Mesendoderm (in vitro differentiated cells): Measurements from ENCODE around the gene TMEM259.
A peak's percentile ranks its signal among the peaks of the same experiment; 100 is the strongest.

Source experiments
- DNase-seq: peaks from one replicate; pipeline ENCODE4 v3.0.0; 2013
- H2AK5ac ChIP-seq: 2 replicates; pipeline ENCODE4 v1.6.1; 2013; ENCODE audit warnings: low read length, inconsistent platforms
- H2BK120ac ChIP-seq: 2 replicates; pipeline ENCODE4 v1.6.1; 2013; ENCODE audit warnings: low read depth, mild to moderate bottlenecking, low read length, moderate library complexity, mixed read lengths
- H2BK15ac ChIP-seq: replicated peaks from 2 replicates; pipeline ENCODE4 v1.6.1; 2013; ENCODE audit warnings: low read depth, mild to moderate bottlenecking, moderate library complexity
- H2BK5ac ChIP-seq: 2 replicates; pipeline ENCODE4 v1.6.1; 2013; ENCODE audit warnings: low read length, inconsistent platforms
- H3K18ac ChIP-seq: 2 replicates; pipeline ENCODE4 v1.6.1; 2013; ENCODE audit warnings: mild to moderate bottlenecking, low read length, mixed read lengths
- H3K23ac ChIP-seq: one replicate; pipeline ENCODE4 v1.6.1; 2013; ENCODE audit warnings: low read length
- H3K27ac ChIP-seq: 2 replicates; pipeline ENCODE4 v1.5.1; 2013; ENCODE audit warnings: low read depth, mild to moderate bottlenecking, inconsistent platforms, low read length, moderate library complexity
- H3K27me3 ChIP-seq: 2 replicates; pipeline ENCODE4 v1.6.1; 2013; ENCODE audit warnings: low read length, control low read depth, mild to moderate bottlenecking, inconsistent platforms; ENCODE audit not compliant: insufficient read depth, poor library complexity
- H3K36me3 ChIP-seq: 2 replicates; pipeline ENCODE4 v1.6.1; 2013; ENCODE audit warnings: low read length, inconsistent platforms; ENCODE audit not compliant: control insufficient read depth, insufficient read depth
- H3K4ac ChIP-seq: one replicate; pipeline ENCODE4 v1.6.1; 2013; ENCODE audit warnings: low read depth, mild to moderate bottlenecking, low read length, moderate library complexity
- H3K4me1 ChIP-seq: 2 replicates; pipeline ENCODE4 v1.6.1; 2013; ENCODE audit warnings: low read depth, low read length, inconsistent platforms; ENCODE audit not compliant: control insufficient read depth
- H3K4me2 ChIP-seq: 2 replicates; pipeline ENCODE4 v1.6.1; 2013; ENCODE audit warnings: low read length
- H3K4me3 ChIP-seq: 2 replicates; pipeline ENCODE4 v1.5.1; 2013; ENCODE audit warnings: mild to moderate bottlenecking, low read length
- H3K56ac ChIP-seq: one replicate; pipeline ENCODE4 v1.6.1; 2013; ENCODE audit warnings: low read length
- H3K79me1 ChIP-seq: 2 replicates; pipeline ENCODE4 v1.6.1; 2013; ENCODE audit warnings: low read length, inconsistent platforms
- H3K79me2 ChIP-seq: 2 replicates; pipeline ENCODE4 v1.6.1; 2013; ENCODE audit warnings: mild to moderate bottlenecking, low read length; ENCODE audit not compliant: control insufficient read depth, insufficient read depth
- H3K9ac ChIP-seq: 2 replicates; pipeline ENCODE4 v1.6.1; 2013; ENCODE audit warnings: low read length, inconsistent platforms
- H4K5ac ChIP-seq: one replicate; pipeline ENCODE4 v1.6.1; 2013; ENCODE audit warnings: low read length
- H4K8ac ChIP-seq: one replicate; pipeline ENCODE4 v1.6.1; 2013; ENCODE audit warnings: low read depth, mild to moderate bottlenecking, control low read depth, low read length, moderate library complexity
- WGBS: extraction: QIAGEN DNeasy Blood & Tissue Kit; methylation state at CpG from one replicate; pipeline ENCODE4 v1.1.7; 2013; ENCODE audit warnings: low lambda C conversion rate, missing lambda C conversion rate; ENCODE audit not compliant: insufficient coverage; ENCODE audit errors: extremely low coverage; 5-methylcytosine and 5-hydroxymethylcytosine counted together

Gene TMEM259

DNA sequence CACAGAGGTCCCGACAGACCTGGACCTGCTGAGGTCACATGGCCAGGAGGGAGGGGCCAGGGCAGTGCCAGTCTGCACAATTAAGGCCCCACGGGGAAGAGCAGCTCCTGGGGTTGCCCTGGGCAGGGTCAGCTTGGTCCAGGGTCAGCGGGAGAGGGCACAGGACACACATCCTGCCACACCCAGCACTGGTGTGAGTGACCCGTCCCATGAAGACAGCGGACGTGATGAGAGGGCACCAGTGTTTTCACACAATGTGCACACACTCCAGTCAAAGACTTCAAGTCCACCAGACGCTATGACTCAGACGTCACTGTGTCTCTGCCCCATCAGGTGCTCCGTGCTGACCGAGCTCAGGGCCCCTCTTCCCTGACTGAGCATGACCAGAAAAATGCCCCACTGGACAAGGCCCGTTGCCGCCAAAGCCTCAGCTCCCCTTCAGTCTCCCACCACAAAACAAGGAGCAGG, 4.2 kb downstream of the TMEM259 start:
- no peak for DNase-seq
- H4K8ac ChIP-seq: no peak overlapping the region
- no peak overlapping the region for H2BK5ac ChIP-seq
- peak overlapping the region; percentile 30 for H3K56ac ChIP-seq
- no peak overlapping the region for H4K5ac ChIP-seq
- H3K27me3 ChIP-seq: no peaks in the 10 kb centered on the region
- peaks cover 6% of the 10 kb centered on the region for H3K4me1 ChIP-seq
- WGBS: no CpG with 5 or more reads among the region's 12 CpGs
- no peak overlapping the region for H2AK5ac ChIP-seq
- H3K79me1 ChIP-seq: peaks cover 34% of the 10 kb centered on the region
- no peak overlapping the region for H3K4ac ChIP-seq
- H3K4me2 ChIP-seq: no peak overlapping the region
- H2BK120ac ChIP-seq: no peak overlapping the region
- no peak overlapping the region for H2BK15ac ChIP-seq
- no peak overlapping the region for H3K27ac ChIP-seq
- H3K36me3 ChIP-seq: peaks cover 2% of the 10 kb centered on the region
- H3K23ac ChIP-seq: no peak overlapping the region
- H3K4me3 ChIP-seq: no peak overlapping the region
- H3K9ac ChIP-seq: peak overlapping the region; percentile 26
- H3K18ac ChIP-seq: no peak overlapping the region
- H3K79me2 ChIP-seq: peaks cover 68% of the 10 kb centered on the region

DNA sequence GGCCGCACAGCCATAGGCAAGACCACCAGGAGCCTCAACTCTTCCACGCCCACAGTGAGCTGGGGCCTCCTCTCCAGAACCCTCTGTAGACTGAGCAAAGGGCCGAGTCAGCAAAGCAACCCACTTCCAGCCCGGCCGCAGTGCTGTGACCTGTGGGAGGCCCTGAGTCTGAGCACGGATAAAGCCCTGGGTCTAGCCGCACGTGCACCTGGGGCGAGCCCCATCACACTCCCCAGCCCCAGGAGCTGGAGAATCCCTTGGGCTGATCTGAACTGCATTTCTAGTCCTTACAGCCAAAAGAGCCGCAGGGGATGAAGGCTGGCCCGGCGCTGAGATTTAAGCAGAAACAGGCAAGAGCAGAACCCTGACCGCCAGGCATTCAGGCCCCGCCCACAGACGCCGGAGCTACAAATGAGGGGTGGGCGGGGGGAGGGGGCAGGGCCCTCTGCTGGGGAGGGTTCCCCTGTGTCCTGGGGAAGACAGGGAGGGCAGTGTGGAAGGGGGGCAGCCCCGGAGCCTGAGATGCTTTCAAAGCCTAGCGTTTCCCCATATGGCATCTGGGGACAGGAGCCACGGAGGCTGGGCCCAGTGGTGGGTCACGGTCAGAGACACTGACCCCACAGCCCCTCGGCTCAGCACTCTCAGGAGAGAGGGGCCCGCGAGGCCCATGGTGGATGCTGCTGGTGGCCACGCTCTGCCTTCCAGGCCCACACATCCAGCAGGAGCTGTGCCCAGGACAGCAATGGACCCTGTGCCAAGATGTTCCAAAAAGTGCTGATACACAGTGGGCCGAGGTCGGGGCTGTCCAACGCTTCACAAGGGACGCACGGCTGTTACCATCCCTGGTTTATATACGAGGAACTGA, 4.9 kb downstream of the TMEM259 start:
- Histone ChIP-seq H4K5ac (no peak overlapping the region), H3K23ac (peak overlapping the region; percentile 1), H3K4me1 (peaks cover 6% of the 10 kb centered on the region), H3K56ac (peak overlapping the region; percentile 30), H3K4ac (no peak overlapping the region), H4K8ac (no peak overlapping the region), H3K27me3 (no peaks in the 10 kb centered on the region), H3K4me2 (no peak overlapping the region), H3K9ac (peak overlapping the region; percentile 40), H3K4me3 (no peak overlapping the region), H2BK15ac (no peak overlapping the region), H3K79me2 (peaks cover 68% of the 10 kb centered on the region), H3K27ac (no peak overlapping the region), H2BK120ac (no peak overlapping the region), H2BK5ac (no peak overlapping the region), H2AK5ac (no peak overlapping the region), H3K36me3 (peaks cover 2% of the 10 kb centered on the region), H3K79me1 (peaks cover 34% of the 10 kb centered on the region), H3K18ac (no peak overlapping the region)
- DNase-seq: peak; percentile 46
- WGBS: no CpG with 5 or more reads among the region's 31 CpGs

GRCh38 chr19:1015061-1015781, 5.7 kb downstream of the TMEM259 start:
- no peak overlapping the region for H3K4me2 ChIP-seq
- H3K79me1 ChIP-seq: peaks cover 32% of the 10 kb centered on the region
- H3K79me2 ChIP-seq: peaks cover 63% of the 10 kb centered on the region
- no peak overlapping the region for H3K56ac ChIP-seq
- peak overlapping the region; percentile 40 for H3K9ac ChIP-seq
- H4K8ac ChIP-seq: no peak overlapping the region
- no peak overlapping the region for H3K18ac ChIP-seq
- no peak overlapping the region for H2BK5ac ChIP-seq
- H3K4ac ChIP-seq: no peak overlapping the region
- no peaks in the 10 kb centered on the region for H3K27me3 ChIP-seq
- H2AK5ac ChIP-seq: no peak overlapping the region
- H2BK15ac ChIP-seq: no peak overlapping the region
- peaks cover 2% of the 10 kb centered on the region for H3K36me3 ChIP-seq
- H3K4me3 ChIP-seq: no peak overlapping the region
- no peak for DNase-seq
- H3K4me1 ChIP-seq: peaks cover 6% of the 10 kb centered on the region
- H3K23ac ChIP-seq: peak overlapping the region; percentile 1
- no peak overlapping the region for H4K5ac ChIP-seq
- WGBS: no CpG with 5 or more reads among the region's 29 CpGs
- no peak overlapping the region for H3K27ac ChIP-seq
- H2BK120ac ChIP-seq: no peak overlapping the region

- H3K4me3 ChIP-seq: no peak overlapping the region
- DNase-seq: no peak
- WGBS: no CpG with 5 or more reads among the region's 49 CpGs
- no peak overlapping the region for H3K18ac ChIP-seq
- no peak overlapping the region for H3K4ac ChIP-seq
- no peak overlapping the region for H3K9ac ChIP-seq
- H2BK5ac ChIP-seq: no peak overlapping the region
- no peak overlapping the region for H4K8ac ChIP-seq
- H3K4me1 ChIP-seq: peaks cover 4% of the 10 kb centered on the region
- H3K79me1 ChIP-seq: peaks cover 28% of the 10 kb centered on the region
- no peak overlapping the region for H2BK120ac ChIP-seq
- no peak overlapping the region for H3K56ac ChIP-seq
- H3K4me2 ChIP-seq: no peak overlapping the region
- H3K23ac ChIP-seq: no peak overlapping the region
- H3K36me3 ChIP-seq: peaks cover 2% of the 10 kb centered on the region
- H4K5ac ChIP-seq: no peak overlapping the region
- no peaks in the 10 kb centered on the region for H3K27me3 ChIP-seq
- peaks cover 55% of the 10 kb centered on the region for H3K79me2 ChIP-seq
- no peak overlapping the region for H3K27ac ChIP-seq
- H2BK15ac ChIP-seq: no peak overlapping the region
- H2AK5ac ChIP-seq: no peak overlapping the region
Observed at GRCh38 chr19:1014161-1015060, 6.5 kb downstream of the TMEM259 start.

GRCh38 chr19:1013218-1013617, 7.7 kb downstream of the TMEM259 start:
- H3K23ac ChIP-seq: no peak overlapping the region
- H3K79me1 ChIP-seq: peaks cover 27% of the 10 kb centered on the region
- no peak overlapping the region for H3K4me3 ChIP-seq
- peaks cover 2% of the 10 kb centered on the region for H3K36me3 ChIP-seq
- H3K56ac ChIP-seq: no peak overlapping the region
- no peak overlapping the region for H4K5ac ChIP-seq
- H3K27me3 ChIP-seq: no peaks in the 10 kb centered on the region
- DNase-seq: no peak
- no peak overlapping the region for H3K18ac ChIP-seq
- peaks cover 43% of the 10 kb centered on the region for H3K79me2 ChIP-seq
- no peak overlapping the region for H2BK15ac ChIP-seq
- no peak overlapping the region for H2BK5ac ChIP-seq
- no peak overlapping the region for H2AK5ac ChIP-seq
- peaks cover 4% of the 10 kb centered on the region for H3K4me1 ChIP-seq
- H3K4ac ChIP-seq: no peak overlapping the region
- no peak overlapping the region for H4K8ac ChIP-seq
- H2BK120ac ChIP-seq: no peak overlapping the region
- no CpG with 5 or more reads among the region's 10 CpGs for WGBS
- no peak overlapping the region for H3K4me2 ChIP-seq
- no peak overlapping the region for H3K27ac ChIP-seq
- H3K9ac ChIP-seq: no peak overlapping the region
